HEK293T (cell line): ENCODE results near the gene SMARCB1.

ENCODE experiments used
- CTCF ChIA-PET: fragments of 350-600 bp; formaldehyde crosslinking; extraction: SDS; loops from one replicate; lab custom pipeline; 2021; ENCODE audit warnings: antibody characterized with exemption, inconsistent platforms; lab: Yijun Ruan, JAX
- POLR2A ChIA-PET: fragments of 350-600 bp; formaldehyde crosslinking; extraction: SDS; loops from one replicate; lab custom pipeline; 2020; ENCODE audit warnings: antibody characterized with exemption, inconsistent platforms; lab: Yijun Ruan, JAX
- DNase-seq: peaks from one replicate; pipeline ENCODE4 v3.0.0; 2012; ENCODE audit warnings: mixed read lengths; ENCODE audit errors: extremely low spot score
- ARNT ChIP-seq: fragments of 450-650 bp; IDR thresholded peaks from 2 replicates; pipeline ENCODE4 v1.6.1; 2017; ENCODE audit warnings: mild to moderate bottlenecking
- BHLHE40 ChIP-seq: fragments of 450-650 bp; IDR thresholded peaks from 2 replicates; pipeline ENCODE4 v1.6.1; 2016; ENCODE audit warnings: mild to moderate bottlenecking, moderate library complexity, borderline replicate concordance
- CTBP1 ChIP-seq: fragments of 450-650 bp; IDR thresholded peaks from 2 replicates; pipeline ENCODE4 v1.6.1; 2016; ENCODE audit warnings: borderline replicate concordance
- ELF4 ChIP-seq: fragments of 450-650 bp; IDR thresholded peaks from 2 replicates; pipeline ENCODE4 v1.6.1; 2017; ENCODE audit warnings: antibody characterized with exemption
- FOXA1 ChIP-seq: fragments of 450-650 bp; IDR thresholded peaks from 2 replicates; pipeline ENCODE4 v1.6.1; 2016; ENCODE audit warnings: mild to moderate bottlenecking
- FOXK2 ChIP-seq: fragments of 450-650 bp; IDR thresholded peaks from 2 replicates; pipeline ENCODE4 v1.6.1; 2016; ENCODE audit warnings: mild to moderate bottlenecking
- FOXM1 ChIP-seq: fragments of 450-650 bp; IDR thresholded peaks from 2 replicates; pipeline ENCODE4 v1.6.1; 2017; ENCODE audit warnings: mild to moderate bottlenecking, borderline replicate concordance
- HDGF ChIP-seq: fragments of 450-650 bp; IDR thresholded peaks from 2 replicates; pipeline ENCODE4 v1.6.1; 2017; ENCODE audit warnings: antibody characterized with exemption, borderline replicate concordance
- L3MBTL2 ChIP-seq: fragments of 450-650 bp; conservative IDR thresholded peaks from 2 replicates; pipeline ENCODE4 v1.6.1; 2016; ENCODE audit warnings: mild to moderate bottlenecking
- LEF1 ChIP-seq: fragments of 450-650 bp; IDR thresholded peaks from 2 replicates; pipeline ENCODE4 v1.6.1; 2017; ENCODE audit warnings: mild to moderate bottlenecking, borderline replicate concordance
- NFRKB ChIP-seq: fragments of 450-650 bp; IDR thresholded peaks from 2 replicates; pipeline ENCODE4 v1.6.1; 2016; ENCODE audit warnings: mild to moderate bottlenecking, moderate library complexity
- PKNOX1 ChIP-seq: fragments of 450-650 bp; IDR thresholded peaks from 2 replicates; pipeline ENCODE4 v1.6.1; 2016
- SP1 ChIP-seq: fragments of 450-650 bp; IDR thresholded peaks from 2 replicates; pipeline ENCODE4 v1.6.1; 2017
- SUZ12 ChIP-seq: fragments of 450-650 bp; IDR thresholded peaks from 2 replicates; pipeline ENCODE4 v1.6.1; 2016; ENCODE audit warnings: mild to moderate bottlenecking
- TARDBP ChIP-seq: fragments of 450-650 bp; IDR thresholded peaks from 2 replicates; pipeline ENCODE4 v1.6.1; 2016
- ZNF384 ChIP-seq: fragments of 450-650 bp; IDR thresholded peaks from 2 replicates; pipeline ENCODE4 v1.6.1; 2016

Gene SMARCB1

GRCh38 chr22:23751441-23751996 lies 35.2 kb upstream of the SMARCB1 start:
- CTCF ChIA-PET, result no interaction called here
- peak; percentile 48 for DNase-seq

GRCh38 chr22:23752090-23752691 lies 34.6 kb upstream of the SMARCB1 start:
- CTCF ChIA-PET, result no interaction called here
- no peak for DNase-seq
- POLR2A ChIA-PET, result interaction anchor here (1.3 to 3.3 kb wide), 4 partner anchors 8 to 105 kb away, joined by 6 to 19 read pairs (median 10); partner anchors contain the start of genes C22orf15, CHCHD10 and SLC2A11
- TF ChIP-seq SP1, result no peak
- TF ChIP-seq NFRKB, result no peak
- no peak for TF ChIP-seq BHLHE40
- no peak for TF ChIP-seq FOXA1
- no peak for TF ChIP-seq HDGF
- no peak for TF ChIP-seq ELF4
- TF ChIP-seq LEF1, result no peak
- TF ChIP-seq CTBP1, result no peak
- TF ChIP-seq FOXM1, result no peak

More at GRCh38 chr22:23751441-23751996, 35.2 kb upstream of the SMARCB1 start:
- POLR2A ChIA-PET, result interaction anchor here (0.9 to 3.3 kb wide), 8 partner anchors 8 to 35 kb away, joined by 3 to 19 read pairs (median 7); partner anchors contain the start of genes C22orf15 and CHCHD10
- TF ChIP-seq ELF4, result no peak
- no peak for TF ChIP-seq LEF1
- TF ChIP-seq SP1, result no peak
- no peak for TF ChIP-seq ARNT
- TF ChIP-seq L3MBTL2, result peak; percentile 80
- peak; percentile 61; the same call in 1 of the 2 replicates for TF ChIP-seq ZNF384

GRCh38 chr22:23752750-23753149 lies 34.0 kb upstream of the SMARCB1 start:
- CTCF ChIA-PET, result no interaction called here
- TF ChIP-seq FOXK2 (no peak), BHLHE40 (no peak), FOXA1 (no peak), LEF1 (no peak), ZNF384 (no peak), L3MBTL2 (no peak), PKNOX1 (no peak)
- no peak for DNase-seq
- POLR2A ChIA-PET, result interaction anchor here (1.3 kb wide), 1 partner anchor 105 kb away, joined by 6 read pairs; the partner anchor contains the start of gene SLC2A11

- no peak for DNase-seq
- POLR2A ChIA-PET, result interaction anchor here (1.0 to 1.3 kb wide), 2 partner anchors 36 to 104 kb away, joined by 3 to 6 read pairs; partner anchors contain the start of gene SLC2A11
- no peak for TF ChIP-seq SP1
- TF ChIP-seq FOXM1, result no peak
- TF ChIP-seq PKNOX1, result no peak
- TF ChIP-seq NFRKB, result no peak
- no peak for TF ChIP-seq ZNF384
- no peak for TF ChIP-seq FOXA1
- TF ChIP-seq FOXK2, result no peak
- TF ChIP-seq LEF1, result no peak
- no peak for TF ChIP-seq BHLHE40
- TF ChIP-seq ELF4, result no peak
- no peak for TF ChIP-seq ARNT
- TF ChIP-seq CTBP1, result no peak
- CTCF ChIA-PET, result no interaction called here
Measured at GRCh38 chr22:23753385-23753784, 33.4 kb upstream of the SMARCB1 start.

GRCh38 chr22:23754220-23754919 lies 32.4 kb upstream of the SMARCB1 start, which contains the start of gene VPREB3:
Gene VPREB3 (minus strand): TSS chr22:23754425. CDS start chr22:23754363, 62 bp downstream.
- ChIA-PET CTCF (no interaction called here), POLR2A (interaction anchor here (0.5 to 1.3 kb wide), 4 partner anchors 9 to 37 kb away, joined by 3 read pairs; partner anchors contain the start of genes C22orf15 and CHCHD10)
- TF ChIP-seq SUZ12 (no peak), L3MBTL2 (no peak), FOXM1 (no peak), TARDBP (no peak), ARNT (no peak), HDGF (no peak)
- no peak for DNase-seq

GRCh38 chr22:23754980-23755636 lies 31.7 kb upstream of the SMARCB1 start:
- POLR2A ChIA-PET, result interaction anchor here (1.0 to 1.3 kb wide), 3 partner anchors 8 to 17 kb away, joined by 3 to 4 read pairs (median 3); partner anchors contain the start of gene C22orf15
- TF ChIP-seq FOXK2, result no peak
- DNase-seq, result no peak
- CTCF ChIA-PET, result no interaction called here

- ChIA-PET CTCF (interaction anchor here (0.6 kb wide), 1 partner anchor 58 kb away, joined by 3 read pairs; no protein-coding TSS in a partner anchor), POLR2A (interaction anchor here (1.0 to 1.3 kb wide), 3 partner anchors 8 to 18 kb away, joined by 3 to 4 read pairs (median 3); partner anchors contain the start of gene C22orf15)
- no peak for DNase-seq
- no peak for TF ChIP-seq ELF4
- no peak for TF ChIP-seq L3MBTL2
- no peak for TF ChIP-seq SP1
- TF ChIP-seq ZNF384, result no peak
- TF ChIP-seq SUZ12, result no peak
- TF ChIP-seq ARNT, result no peak
- TF ChIP-seq NFRKB, result no peak
- no peak for TF ChIP-seq FOXM1
- no peak for TF ChIP-seq BHLHE40
Measured at GRCh38 chr22:23755711-23756110, 31.1 kb upstream of the SMARCB1 start.
